Hindlimb muscle (tissue), 1 donor: Measurements from ENCODE around the gene DST. TPM values are rescaled to one million over a fixed set of nuclear protein-coding genes. Genes with fewer than 3 reads are reported as not detected.
"Not testable (repeated sequence)": the region's sequence is repeated elsewhere in the genome, so short reads cannot be mapped to it uniquely, and the experiment has no call there.

Experiments
- DNase-seq: peaks from one replicate; pipeline ENCODE4 v3.0.0-alpha.2; 2013
- polyA plus RNA-seq: library from polyadenylated mRNA; unstranded; fragments of 120-200 nt; gene quantifications from one replicate; pipeline ENCODE4 v1.2.1, GENCODE V29; 2013; ENCODE audit not compliant: insufficient read length

The DST gene
- polyA plus RNA-seq, 1 donor: 174 TPM

- DNase-seq: no peak
Observed at GRCh38 chr6:56570413-56571359, 72.0 kb downstream of the DST start.

- no peak for DNase-seq
Observed at GRCh38 chr6:56567501-56567900, 75.2 kb downstream of the DST start.

DNA sequence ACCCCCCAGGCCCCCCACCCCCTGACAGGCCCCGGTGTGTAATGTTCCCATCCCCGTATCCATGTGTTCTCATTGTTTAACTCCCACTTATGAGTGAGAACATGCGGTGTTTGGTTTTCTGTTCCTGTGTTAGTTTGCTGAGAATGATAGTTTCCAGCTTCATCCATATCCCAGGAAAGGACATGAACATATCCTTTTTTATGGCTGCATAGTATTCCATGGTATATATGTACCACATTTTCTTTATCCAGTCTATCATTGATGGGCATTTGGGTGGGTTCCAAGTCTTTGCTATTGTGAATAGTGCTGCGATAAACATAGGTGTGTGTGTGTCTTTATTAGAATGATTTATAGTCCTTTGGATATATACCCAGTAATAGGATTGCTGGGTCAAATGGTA lies 80.0 kb downstream of the DST start:
- DNase-seq: not testable (repeated sequence)

DNA sequence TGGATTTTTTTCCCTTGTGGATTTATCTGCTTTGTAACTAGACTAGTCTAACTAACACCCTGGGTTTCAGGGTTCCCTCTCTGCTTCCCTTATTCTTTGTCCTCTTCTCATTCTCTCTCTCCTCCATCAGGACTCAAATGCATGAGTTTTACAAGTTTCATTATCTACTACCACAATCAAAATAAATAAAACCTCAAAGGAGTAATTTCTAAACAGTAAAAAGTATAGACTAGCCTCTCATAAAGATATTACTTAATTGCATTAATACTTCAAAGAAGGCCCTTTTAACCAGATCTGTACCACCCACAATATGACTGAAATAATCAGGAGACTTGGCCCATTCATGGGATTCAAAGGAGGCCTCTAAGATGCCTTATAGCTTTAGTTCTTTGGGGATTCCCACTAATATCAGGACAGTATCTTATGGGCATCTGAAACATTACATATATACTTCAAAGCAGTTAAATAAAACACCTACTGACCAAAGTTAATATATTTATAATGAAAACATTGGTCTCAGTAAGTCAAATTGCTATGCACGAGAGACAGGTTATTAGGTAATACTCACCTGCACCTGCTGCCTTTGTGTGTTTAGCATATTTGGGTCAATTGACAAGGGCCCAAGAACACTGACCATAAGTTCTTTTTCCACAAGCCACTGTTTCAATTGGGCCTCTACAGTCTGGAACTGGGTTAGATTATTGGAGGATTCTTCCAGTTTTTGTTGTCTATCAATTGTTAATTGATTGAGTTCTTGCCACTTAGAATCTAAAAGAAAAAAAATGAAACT lies 85.7 kb downstream of the DST start:
- no peak for DNase-seq

DNA sequence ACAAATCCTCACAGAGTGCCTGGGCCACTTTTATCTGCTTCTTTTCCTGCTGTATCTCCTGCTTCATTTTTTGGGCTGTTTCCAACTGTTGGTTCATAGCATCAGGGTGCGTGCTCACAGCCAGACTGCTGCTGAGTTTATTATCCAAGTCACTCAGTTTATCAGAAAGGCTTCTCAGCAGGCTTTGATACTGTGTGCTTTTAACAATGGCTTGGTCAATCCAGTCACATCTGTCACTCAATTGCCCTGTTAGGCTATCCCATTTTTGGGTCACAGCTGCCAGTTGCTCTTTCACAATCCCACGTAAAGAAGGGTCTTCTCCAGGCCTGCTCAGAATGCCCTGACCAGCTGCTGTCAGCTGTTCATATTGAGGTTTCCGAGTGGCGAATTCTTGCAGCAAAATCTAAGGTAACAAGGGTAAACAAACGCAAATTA lies 87.2 kb downstream of the DST start:
- no peak for DNase-seq

- no peak for DNase-seq
Observed at GRCh38 chr6:56552187-56553130, 90.2 kb downstream of the DST start.

- DNase-seq: no peak
Observed at GRCh38 chr6:56551409-56552120, 91.1 kb downstream of the DST start.

DNA sequence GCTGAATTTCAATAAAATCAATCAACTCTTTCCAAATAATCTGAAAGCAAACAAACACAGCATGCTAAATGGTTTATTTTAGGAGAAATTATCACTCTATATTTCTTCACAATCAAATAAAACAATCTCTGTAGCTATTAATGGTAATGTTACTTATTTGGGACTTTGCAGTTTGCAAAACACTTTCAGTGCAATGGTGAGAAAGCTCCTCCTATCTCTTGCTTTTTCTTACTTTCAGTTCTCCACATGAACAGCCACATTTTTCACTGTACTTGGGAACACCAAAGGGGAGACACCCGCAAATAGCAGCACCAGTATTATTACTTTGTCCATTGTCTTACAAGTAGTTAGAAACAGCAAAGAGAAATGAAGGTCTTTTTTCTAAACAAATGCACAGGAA lies 92.4 kb downstream of the DST start:
- DNase-seq: no peak

GRCh38 chr6:56549014-56549413 lies 93.7 kb downstream of the DST start:
- no peak for DNase-seq

DNA sequence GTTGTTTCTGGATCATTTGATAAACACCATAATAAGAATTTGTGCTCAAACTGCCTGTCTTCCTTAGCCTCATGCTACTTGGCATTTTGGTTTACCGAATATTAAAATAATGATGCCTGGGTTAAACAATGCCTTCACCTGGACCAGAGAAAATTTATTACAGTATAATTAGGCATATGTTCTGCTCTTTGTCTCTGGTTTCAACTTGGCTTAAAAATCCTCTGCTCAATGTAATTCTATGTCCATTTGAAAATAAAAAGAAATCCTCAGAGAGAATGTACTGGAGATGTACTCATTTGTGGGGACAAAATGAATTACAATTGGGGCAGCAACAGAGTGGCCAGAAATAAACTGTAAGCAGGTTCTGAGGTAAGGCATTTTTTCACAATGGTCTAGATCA lies 95.0 kb downstream of the DST start:
- no peak for DNase-seq

DNA sequence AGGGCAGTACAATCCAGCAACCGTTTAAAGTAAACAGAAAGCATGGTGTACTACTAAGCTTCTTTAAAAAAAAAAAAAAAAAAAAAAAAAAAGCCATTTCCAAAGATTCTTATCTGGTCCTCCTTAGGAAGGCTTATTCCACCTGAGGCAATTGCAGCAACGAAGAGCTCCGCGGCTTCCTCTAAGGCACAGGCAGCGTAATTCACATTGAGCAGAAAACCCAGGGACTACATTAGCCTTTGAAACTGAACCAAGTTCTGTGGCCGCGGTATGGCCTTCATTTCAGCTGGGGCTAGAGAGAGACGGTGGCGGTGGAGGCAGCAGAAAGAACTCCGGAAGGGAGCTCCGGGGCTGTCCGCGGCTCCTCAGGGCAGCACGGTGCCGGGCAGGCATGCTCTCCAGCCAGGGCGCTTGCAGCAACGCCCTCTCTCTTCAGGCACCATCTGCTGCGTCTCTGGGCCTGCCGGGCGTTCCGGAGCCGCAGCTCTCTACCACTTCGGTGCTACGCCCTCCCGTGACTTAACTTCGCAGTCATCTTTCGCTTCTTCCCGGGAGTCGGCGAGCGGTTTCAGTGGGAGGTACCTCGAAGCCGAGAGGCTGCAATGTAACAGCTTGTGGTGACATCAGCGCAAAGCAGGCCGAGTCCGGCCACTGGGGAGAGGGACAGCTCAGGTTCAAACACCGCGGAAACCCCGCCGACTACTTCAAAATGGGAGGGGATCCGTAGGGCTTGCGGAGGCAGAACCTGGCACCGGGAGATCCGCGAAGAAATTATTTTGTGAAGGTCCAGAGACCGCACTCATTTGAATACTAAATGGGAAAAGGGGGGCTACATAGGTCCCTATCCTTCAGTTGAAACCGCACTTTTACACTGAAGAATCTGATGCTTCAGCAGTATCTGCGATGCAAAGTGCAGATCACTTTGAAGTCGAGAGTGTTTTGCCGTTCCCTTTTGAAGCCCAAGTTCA lies 100.0 kb downstream of the DST start:
- peak; percentile 94 for DNase-seq

- DNase-seq: no peak
Observed at GRCh38 chr6:56541741-56542360, 100.8 kb downstream of the DST start.

DNA sequence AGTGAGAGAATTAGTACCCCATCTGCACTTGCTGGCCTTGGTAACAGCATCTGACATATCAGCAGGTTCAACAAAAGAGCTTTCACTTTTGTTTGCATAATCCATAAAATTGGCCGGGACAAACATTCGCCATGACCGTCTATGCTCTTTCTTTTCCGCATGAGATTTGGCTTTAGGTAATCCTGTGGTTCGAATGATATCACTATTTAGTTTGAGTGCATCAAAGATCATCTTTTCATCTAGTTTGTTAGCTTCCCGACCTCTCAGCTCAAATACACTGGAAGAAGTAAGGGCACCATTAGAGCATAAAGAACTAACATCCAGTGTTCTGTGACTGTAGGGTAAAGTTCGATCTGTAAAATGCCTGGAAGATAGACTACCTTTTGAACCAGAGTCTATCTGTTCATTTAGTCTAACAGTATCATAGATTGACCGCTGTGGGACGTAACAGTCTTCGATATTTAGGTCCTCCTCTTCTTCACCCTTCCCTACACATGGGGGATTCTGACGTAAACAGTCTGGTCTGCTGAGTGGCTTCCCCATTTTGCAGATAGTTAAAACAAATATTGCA lies 101.6 kb downstream of the DST start:
- no peak for DNase-seq

- no peak for DNase-seq
Observed at GRCh38 chr6:56540232-56541029, 102.3 kb downstream of the DST start.

DNA sequence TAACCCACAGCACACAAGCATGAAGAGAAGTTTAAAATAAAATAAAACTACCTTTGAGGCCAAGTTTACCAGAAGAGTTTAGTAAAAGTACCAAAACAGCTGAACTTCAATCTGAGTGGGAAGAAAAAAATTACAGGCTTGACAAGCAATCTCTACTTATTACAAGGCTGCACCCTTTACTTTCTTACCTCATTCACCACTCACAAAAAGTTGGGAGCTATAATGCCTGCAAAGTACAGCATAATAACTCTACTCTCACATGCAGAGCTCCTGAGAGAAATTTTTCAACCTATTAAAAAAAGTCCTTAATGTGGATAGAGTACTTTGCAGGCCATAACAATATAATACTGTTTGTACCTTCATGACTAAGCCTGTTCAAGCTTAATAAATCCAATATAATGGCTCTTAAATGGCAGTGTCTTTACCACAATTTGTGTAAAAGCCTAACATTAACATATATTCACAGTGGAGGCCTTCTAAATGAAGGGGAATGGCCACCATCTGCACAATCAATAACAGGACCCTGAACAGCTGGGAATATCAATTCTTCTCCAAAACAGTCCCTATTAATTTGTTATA lies 103.1 kb downstream of the DST start:
- DNase-seq: no peak

DNA sequence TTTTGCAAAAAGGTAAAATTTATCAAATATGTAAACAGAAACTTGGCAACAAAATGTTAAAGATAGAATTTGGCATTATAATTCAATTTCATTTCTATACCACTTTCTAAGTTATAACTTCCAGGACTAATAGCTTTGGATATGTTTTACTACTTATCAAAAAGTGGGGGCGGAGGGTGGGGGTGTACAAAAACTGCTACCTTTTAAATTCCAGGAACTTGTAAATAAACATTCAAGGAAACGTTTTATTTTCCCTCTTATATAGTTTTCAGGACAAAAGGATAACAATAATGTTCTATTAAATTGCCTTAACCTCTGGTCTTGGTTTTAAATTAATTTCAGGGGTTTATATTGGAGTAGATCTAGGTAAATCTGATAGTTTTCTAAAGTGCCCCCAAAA lies 103.8 kb downstream of the DST start:
- DNase-seq: no peak

DNA sequence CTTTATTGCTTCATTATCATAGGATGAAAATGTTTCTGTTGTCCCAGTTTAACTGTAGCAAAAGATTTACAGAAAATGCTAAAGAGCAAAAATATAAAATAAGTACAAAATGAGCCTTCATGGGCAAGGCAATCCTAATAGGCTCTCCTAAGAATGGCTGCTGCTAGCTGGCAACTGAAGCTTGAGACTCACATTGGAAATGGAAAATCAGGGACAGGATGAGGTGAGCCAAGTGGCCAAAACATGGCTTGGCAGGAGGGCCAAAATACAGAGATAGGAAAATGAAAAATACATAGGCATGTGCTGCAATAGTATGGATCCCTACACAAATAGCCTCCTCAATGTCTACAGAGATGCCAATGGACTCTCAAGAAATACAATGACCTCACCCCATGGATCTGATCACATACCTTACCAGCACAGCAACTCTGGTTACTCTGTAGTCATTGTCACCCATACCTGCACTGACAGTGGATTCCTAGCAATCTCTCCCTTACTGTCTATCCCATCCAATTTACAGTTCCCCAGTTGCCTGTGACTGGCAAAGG lies 105.4 kb downstream of the DST start:
- DNase-seq: no peak

GRCh38 chr6:56536536-56536935 lies 106.2 kb downstream of the DST start:
- no peak for DNase-seq
